Fibroblast of lung (primary cell): Measurements from ENCODE around the gene TMEM14B. TPM values are rescaled to one million over a fixed set of nuclear protein-coding genes. Genes with fewer than 3 reads are reported as not detected.

Experiments
- DNase-seq, 2 donors: peaks; one replicate each; pipeline versions ENCODE4 v3.0.0 to v3.0.0-alpha.2; 2010; ENCODE audit warnings: low read depth in 2 of 2
- H2AFZ ChIP-seq: 2 replicates; pipeline ENCODE4 v1.5.1; 2012; ENCODE audit warnings: low read length, control low read depth, inconsistent platforms
- H3K27ac ChIP-seq: 2 replicates; pipeline ENCODE4 v1.5.1; 2011; ENCODE audit warnings: low read length, control low read depth; ENCODE audit not compliant: insufficient read depth
- H3K27me3 ChIP-seq: 2 replicates; pipeline ENCODE4 v1.5.1; 2011; ENCODE audit warnings: mild to moderate bottlenecking, low read length; ENCODE audit not compliant: control insufficient read depth, insufficient read depth
- H3K36me3 ChIP-seq: 2 replicates; pipeline ENCODE4 v1.5.1; 2011; ENCODE audit warnings: low read length; ENCODE audit not compliant: control insufficient read depth, insufficient read depth
- H3K4me1 ChIP-seq: 2 replicates; pipeline ENCODE4 v1.5.1; 2011; ENCODE audit warnings: low read length; ENCODE audit not compliant: control insufficient read depth, insufficient read depth; ENCODE audit errors: extremely low read depth
- H3K4me2 ChIP-seq: 2 replicates; pipeline ENCODE4 v1.5.1; 2011; ENCODE audit warnings: low read length, control low read depth; ENCODE audit not compliant: insufficient read depth; ENCODE audit errors: extremely low read depth
- H3K4me3 ChIP-seq, 4 experiments: fragments of 200-600 bp in 1 of 4; sonication (generic) in 1 of 4; replicated peaks in 1 of 4; 2 replicates each; pipeline ENCODE4 v1.5.1; 2011 to 2016; ENCODE audit warnings: low read length in 4 of 4, low read depth in 3 of 4, mild to moderate bottlenecking in 3 of 4, control low read depth in 2 of 4, inconsistent platforms in 1 of 4, mixed read lengths in 1 of 4; ENCODE audit not compliant: insufficient read depth in 1 of 4; ENCODE audit errors: control extremely low read depth in 1 of 4
- H3K79me2 ChIP-seq: 2 replicates; pipeline ENCODE4 v1.5.1; 2012; ENCODE audit warnings: mild to moderate bottlenecking, low read length, inconsistent platforms; ENCODE audit not compliant: control insufficient read depth, insufficient read depth
- H3K9ac ChIP-seq: 2 replicates; pipeline ENCODE4 v1.5.1; 2011; ENCODE audit warnings: mild to moderate bottlenecking, low read length, control low read depth; ENCODE audit not compliant: insufficient read depth
- H3K9me3 ChIP-seq: 2 replicates; pipeline ENCODE4 v1.5.1; 2012; ENCODE audit warnings: low read depth, low read length; ENCODE audit not compliant: control insufficient read depth, insufficient read depth
- H4K20me1 ChIP-seq: 2 replicates; pipeline ENCODE4 v1.5.1; 2011; ENCODE audit warnings: low read length; ENCODE audit not compliant: control insufficient read depth, insufficient read depth; ENCODE audit errors: extremely low read depth
- CTCF ChIP-seq, 2 donors: IDR thresholded peaks in 1 of 2; conservative IDR thresholded peaks in 1 of 2; 1 replicate in 1 of 2; 2 replicates in 1 of 2; pipeline ENCODE4 v1.5.1; 2011 to 2012; ENCODE audit warnings: low read length in 2 of 2, control low read depth in 1 of 2, inconsistent platforms in 1 of 2, low read depth in 1 of 2, mild to moderate bottlenecking in 1 of 2
- EZH2 ChIP-seq: IDR thresholded peaks from 2 replicates; pipeline ENCODE4 v1.5.1; 2012; ENCODE audit warnings: low read length, control low read depth, mild to moderate bottlenecking; ENCODE audit errors: missing control alignments
- polyA plus RNA-seq, 2 donors: library from polyadenylated mRNA; depleted of rRNA in 1 of 2; stranded (reverse) in 1 of 2; unstranded in 1 of 2; fragments of >200 nt; gene quantifications; 2 replicates each; pipeline ENCODE4 v1.2.1, GENCODE V29; 2011 to 2012; ENCODE audit warnings: missing spikeins in 1 of 2
- total RNA-seq: library from RNA; depleted of rRNA; stranded (reverse); fragments of >200 nt; gene quantifications from 2 replicates; pipeline ENCODE4 v1.2.1, GENCODE V29; 2014

Gene TMEM14B
- total and polyA plus RNA-seq, 2 donors (not counting 1 experiment from before 2014, with no cell fraction given) = 58.3 to 109 TPM

GRCh38 chr6:10742251-10742650 is 5.4 kb upstream of the TMEM14B start:
- no peak for DNase-seq
- Histone ChIP-seq H3K9me3 (no peaks in the 10 kb centered on the region), H3K9ac (no peak overlapping the region), H4K20me1 (no peaks in the 10 kb centered on the region), H3K27me3 (no peaks in the 10 kb centered on the region), H3K4me1 (no peaks in the 10 kb centered on the region), H3K4me3 (no peak overlapping the region), H2AFZ (no peak overlapping the region), H3K27ac (no peak overlapping the region), H3K36me3 (no peaks in the 10 kb centered on the region), H3K4me2 (no peak overlapping the region), H3K79me2 (no peaks in the 10 kb centered on the region)
- TF ChIP-seq EZH2 (no peak), CTCF (conservative IDR thresholded peaks at IDR 0.05 in 1 of 2, IDR thresholded peaks at IDR 0.05 in 1 of 2; ENCODE audit: low read depth in 1 of 2, low read length in 2 of 2) (no peak)

DNA sequence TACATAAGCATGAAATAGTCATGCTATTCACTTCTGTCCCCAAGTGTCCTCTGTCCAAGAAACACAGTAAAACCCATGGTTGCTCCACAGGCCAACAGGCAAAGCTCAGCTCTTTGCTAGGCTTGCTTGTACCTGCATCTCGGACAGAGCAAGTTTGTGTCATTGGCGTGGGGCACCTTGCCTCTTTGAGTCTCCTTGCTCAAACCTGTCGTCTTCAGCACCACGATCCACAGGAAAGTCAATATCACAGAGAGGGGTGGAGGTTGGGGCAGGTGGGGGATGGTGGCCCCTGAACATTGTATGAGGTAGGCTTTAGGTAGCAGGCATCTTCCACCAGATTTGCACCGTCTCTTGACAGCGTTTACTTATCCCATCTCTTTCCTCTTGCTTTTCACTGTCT is 4.1 kb upstream of the TMEM14B start:
- Histone ChIP-seq H2AFZ (no peak overlapping the region), H3K27me3 (no peaks in the 10 kb centered on the region), H3K9me3 (no peaks in the 10 kb centered on the region), H3K4me1 (no peaks in the 10 kb centered on the region), H3K9ac (no peak overlapping the region), H3K4me2 (no peak overlapping the region), H3K36me3 (no peaks in the 10 kb centered on the region), H3K79me2 (peaks cover 7% of the 10 kb centered on the region), H3K27ac (no peak overlapping the region), H4K20me1 (no peaks in the 10 kb centered on the region), H3K4me3 (no peak overlapping the region)
- no peak for DNase-seq
- TF ChIP-seq EZH2 = no peak
- no peak for TF ChIP-seq CTCF (conservative IDR thresholded peaks at IDR 0.05 in 1 of 2, IDR thresholded peaks at IDR 0.05 in 1 of 2; ENCODE audit: low read depth in 1 of 2, low read length in 2 of 2)

GRCh38 chr6:10745116-10745515 is 2.5 kb upstream of the TMEM14B start:
- DNase-seq = no peak
- no peaks in the 10 kb centered on the region for H3K36me3 ChIP-seq
- H3K9ac ChIP-seq = no peak overlapping the region
- no peak for TF ChIP-seq CTCF (conservative IDR thresholded peaks at IDR 0.05 in 1 of 2, IDR thresholded peaks at IDR 0.05 in 1 of 2; ENCODE audit: low read depth in 1 of 2, low read length in 2 of 2)
- H3K4me1 ChIP-seq = no peaks in the 10 kb centered on the region
- H3K79me2 ChIP-seq = peaks cover 20% of the 10 kb centered on the region
- H3K27me3 ChIP-seq = no peaks in the 10 kb centered on the region
- H3K9me3 ChIP-seq = no peaks in the 10 kb centered on the region
- H4K20me1 ChIP-seq = no peaks in the 10 kb centered on the region
- no peak overlapping the region for H3K27ac ChIP-seq
- H3K4me3 ChIP-seq = no peak overlapping the region
- no peak overlapping the region for H2AFZ ChIP-seq
- no peak overlapping the region for H3K4me2 ChIP-seq
